ENCODE data around the gene ZRANB3.
"Not testable (repeated sequence)": the region's sequence is repeated elsewhere in the genome, so short reads cannot be mapped to it uniquely, and the experiment has no call there.

The ZRANB3 gene

DNA sequence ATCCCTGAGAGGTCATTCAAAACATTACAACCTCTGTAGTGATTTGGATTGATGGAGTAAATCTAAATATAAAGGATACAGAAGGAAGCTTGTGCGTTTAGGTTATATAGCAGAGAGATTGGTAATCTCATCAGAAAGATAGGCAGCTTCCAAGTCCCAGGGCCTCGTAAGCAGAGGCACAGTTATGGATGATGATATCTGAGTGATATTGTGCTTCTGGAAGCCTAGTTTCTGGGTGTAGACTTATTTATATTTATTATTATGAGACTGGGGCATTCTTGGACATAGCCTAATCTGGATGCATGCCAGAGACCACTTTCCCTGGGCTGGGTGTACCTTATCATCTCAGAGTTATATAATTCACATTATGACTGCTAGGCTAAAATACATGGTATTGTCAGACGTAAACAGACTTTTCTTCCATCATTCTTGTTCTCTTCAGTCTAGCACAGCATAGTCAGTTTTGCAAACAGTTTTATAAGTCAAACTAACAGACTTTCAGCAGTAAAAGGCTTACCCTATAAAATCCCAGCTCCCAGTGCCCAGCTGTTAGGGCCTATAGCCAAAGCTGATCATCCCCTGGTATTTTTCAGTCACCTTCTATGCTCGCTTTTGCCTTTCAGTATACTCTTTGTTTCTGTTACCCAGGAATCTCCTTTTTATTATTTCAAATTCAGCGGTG, 431.1 kb downstream of the ZRANB3 start:
- no peak overlapping the region for H3K4me3 ChIP-seq (ENCODE audit: low read length)
- peaks cover 5% of the 10 kb centered on the region for H3K4me1 ChIP-seq (ENCODE audit: control insufficient read depth, insufficient read depth, low read length)
- H3K9ac ChIP-seq (ENCODE audit: low read length): no peak overlapping the region
- no peaks in the 10 kb centered on the region for H3K36me3 ChIP-seq (ENCODE audit: control insufficient read depth, insufficient read depth, low read length)
- no peaks in the 10 kb centered on the region for H3K27me3 ChIP-seq (ENCODE audit: control insufficient read depth, insufficient read depth, low read length)
- H3K9me3 ChIP-seq (ENCODE audit: control insufficient read depth, low read length): no peaks in the 10 kb centered on the region

DNA sequence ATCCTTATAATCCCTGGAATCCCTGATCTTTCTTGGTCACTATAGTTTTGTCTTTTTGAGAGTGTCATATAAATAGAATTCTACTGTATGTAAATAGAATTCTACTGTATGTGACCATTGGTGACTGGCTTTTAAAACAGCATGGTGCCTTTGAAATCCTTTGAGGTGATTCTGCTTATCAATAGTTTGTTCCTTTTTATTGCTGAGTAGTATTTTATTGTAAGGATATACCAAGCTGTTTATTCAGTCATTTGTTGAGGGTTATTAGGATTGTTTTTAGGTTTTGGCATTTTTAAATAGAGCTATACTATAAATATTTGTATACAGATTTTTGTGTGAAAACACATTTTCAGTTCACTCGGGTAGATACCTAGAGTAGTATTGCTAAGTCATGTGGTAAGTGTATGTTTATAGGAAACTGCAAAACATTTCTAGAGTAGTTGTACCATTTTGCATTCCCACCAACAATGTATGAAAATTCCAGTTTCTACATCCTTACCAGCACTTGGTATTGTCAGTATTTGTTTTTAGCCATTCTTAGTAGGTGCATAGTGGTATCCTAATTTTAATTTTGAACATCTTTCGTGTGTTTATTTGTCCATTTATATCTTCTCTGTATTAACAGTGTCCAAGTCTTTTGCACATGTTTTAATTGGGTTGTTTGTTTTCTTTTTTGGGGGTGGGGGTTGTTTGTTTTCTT, 433.3 kb downstream of the ZRANB3 start:
- H3K4me1 ChIP-seq (ENCODE audit: control insufficient read depth, insufficient read depth, low read length): peaks cover 17% of the 10 kb centered on the region
- no peak overlapping the region for H3K4me3 ChIP-seq (ENCODE audit: low read length)
- H3K9me3 ChIP-seq (ENCODE audit: control insufficient read depth, low read length): no peaks in the 10 kb centered on the region
- no peak overlapping the region for H3K9ac ChIP-seq (ENCODE audit: low read length)
- H3K27me3 ChIP-seq (ENCODE audit: control insufficient read depth, insufficient read depth, low read length): no peaks in the 10 kb centered on the region
- no peaks in the 10 kb centered on the region for H3K36me3 ChIP-seq (ENCODE audit: control insufficient read depth, insufficient read depth, low read length)

DNA sequence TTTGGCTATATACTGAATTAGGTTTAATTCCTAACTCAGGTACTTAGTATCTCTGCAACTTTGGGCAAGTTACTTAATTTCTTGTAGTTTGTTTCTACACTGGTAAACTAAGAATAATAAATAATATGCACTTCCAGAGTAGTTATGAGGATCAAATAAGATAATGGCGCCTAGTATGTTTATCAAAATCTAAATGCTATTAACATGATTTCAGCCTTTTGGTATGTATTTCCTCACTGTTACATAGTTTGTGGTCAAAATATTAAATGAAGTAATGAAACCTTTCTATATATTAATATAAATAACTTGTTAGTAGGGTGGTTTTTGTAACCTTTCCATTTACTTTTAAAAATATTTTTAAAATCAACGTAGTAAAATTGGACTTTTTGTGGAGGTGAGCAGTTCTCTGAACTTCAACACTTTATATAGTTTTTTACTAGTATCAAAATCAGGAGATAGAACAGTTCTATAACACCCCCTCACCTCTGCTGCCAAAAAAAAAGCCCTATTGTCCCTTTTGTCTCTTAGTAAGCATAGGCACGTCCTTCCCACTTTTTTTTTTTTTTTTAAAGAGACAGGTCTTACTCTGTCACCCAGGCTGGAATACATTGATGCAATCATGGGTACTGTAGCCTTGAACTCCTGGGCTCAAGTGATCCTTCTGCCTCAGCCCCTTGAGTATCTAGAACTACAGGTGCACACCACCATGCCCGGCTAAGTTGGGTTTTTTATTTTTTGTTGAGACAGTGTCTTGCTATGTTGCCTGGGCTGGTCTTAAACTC, 434.2 kb downstream of the ZRANB3 start:
- H3K36me3 ChIP-seq (ENCODE audit: control insufficient read depth, insufficient read depth, low read length): no peaks in the 10 kb centered on the region
- no peak overlapping the region for H3K9ac ChIP-seq (ENCODE audit: low read length)
- no peaks in the 10 kb centered on the region for H3K27me3 ChIP-seq (ENCODE audit: control insufficient read depth, insufficient read depth, low read length)
- H3K9me3 ChIP-seq (ENCODE audit: control insufficient read depth, low read length): no peaks in the 10 kb centered on the region
- no peak overlapping the region for H3K4me3 ChIP-seq (ENCODE audit: low read length)
- H3K4me1 ChIP-seq (ENCODE audit: control insufficient read depth, insufficient read depth, low read length): peaks cover 19% of the 10 kb centered on the region

DNA sequence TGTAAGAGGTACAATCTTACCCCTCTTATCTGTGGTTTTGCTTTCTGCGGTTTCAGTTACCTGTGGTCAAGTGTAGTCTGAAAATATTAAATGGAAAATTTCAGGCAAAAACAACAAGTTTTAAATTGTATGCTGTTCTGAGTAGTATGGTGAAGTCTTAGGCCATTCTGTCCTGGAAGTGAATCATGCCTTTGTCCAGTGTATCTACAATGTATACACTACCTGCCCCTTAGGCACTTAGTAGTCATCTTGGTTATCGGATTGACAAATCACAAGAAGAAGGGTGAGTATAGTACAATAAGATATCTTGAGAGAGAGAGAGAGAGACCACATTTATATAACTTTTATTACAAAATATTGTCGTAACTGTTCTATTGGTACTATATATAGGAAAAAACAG, 435.4 kb downstream of the ZRANB3 start:
- H3K4me3 ChIP-seq (ENCODE audit: low read length): no peak overlapping the region
- no peak overlapping the region for H3K9ac ChIP-seq (ENCODE audit: low read length)
- no peaks in the 10 kb centered on the region for H3K9me3 ChIP-seq (ENCODE audit: control insufficient read depth, low read length)
- no peaks in the 10 kb centered on the region for H3K36me3 ChIP-seq (ENCODE audit: control insufficient read depth, insufficient read depth, low read length)
- no peaks in the 10 kb centered on the region for H3K27me3 ChIP-seq (ENCODE audit: control insufficient read depth, insufficient read depth, low read length)
- H3K4me1 ChIP-seq (ENCODE audit: control insufficient read depth, insufficient read depth, low read length): peaks cover 27% of the 10 kb centered on the region

DNA sequence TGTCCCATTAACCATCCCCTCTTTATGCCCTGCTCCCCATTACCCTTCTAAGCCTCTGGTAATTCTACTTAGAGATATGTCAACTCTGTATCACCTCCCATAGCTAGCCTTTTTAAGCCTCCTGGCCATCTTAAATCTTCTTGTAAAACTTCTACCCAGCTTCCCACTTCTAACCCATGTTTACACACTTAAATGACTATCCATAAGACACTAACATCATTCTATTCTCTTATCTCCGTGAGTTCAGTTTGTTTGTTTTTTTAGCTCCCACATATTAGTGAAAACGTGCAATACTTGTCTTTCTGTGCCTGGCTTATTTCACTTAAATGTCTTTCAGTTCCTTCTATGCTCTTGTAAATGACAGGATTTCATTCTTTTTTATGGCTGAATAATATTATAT, 436.5 kb downstream of the ZRANB3 start:
- H3K36me3 ChIP-seq (ENCODE audit: control insufficient read depth, insufficient read depth, low read length): no peaks in the 10 kb centered on the region
- H3K9ac ChIP-seq (ENCODE audit: low read length): no peak overlapping the region
- H3K4me1 ChIP-seq (ENCODE audit: control insufficient read depth, insufficient read depth, low read length): peaks cover 22% of the 10 kb centered on the region
- no peaks in the 10 kb centered on the region for H3K27me3 ChIP-seq (ENCODE audit: control insufficient read depth, insufficient read depth, low read length)
- no peak overlapping the region for H3K4me3 ChIP-seq (ENCODE audit: low read length)
- H3K9me3 ChIP-seq (ENCODE audit: control insufficient read depth, low read length): no peaks in the 10 kb centered on the region

DNA sequence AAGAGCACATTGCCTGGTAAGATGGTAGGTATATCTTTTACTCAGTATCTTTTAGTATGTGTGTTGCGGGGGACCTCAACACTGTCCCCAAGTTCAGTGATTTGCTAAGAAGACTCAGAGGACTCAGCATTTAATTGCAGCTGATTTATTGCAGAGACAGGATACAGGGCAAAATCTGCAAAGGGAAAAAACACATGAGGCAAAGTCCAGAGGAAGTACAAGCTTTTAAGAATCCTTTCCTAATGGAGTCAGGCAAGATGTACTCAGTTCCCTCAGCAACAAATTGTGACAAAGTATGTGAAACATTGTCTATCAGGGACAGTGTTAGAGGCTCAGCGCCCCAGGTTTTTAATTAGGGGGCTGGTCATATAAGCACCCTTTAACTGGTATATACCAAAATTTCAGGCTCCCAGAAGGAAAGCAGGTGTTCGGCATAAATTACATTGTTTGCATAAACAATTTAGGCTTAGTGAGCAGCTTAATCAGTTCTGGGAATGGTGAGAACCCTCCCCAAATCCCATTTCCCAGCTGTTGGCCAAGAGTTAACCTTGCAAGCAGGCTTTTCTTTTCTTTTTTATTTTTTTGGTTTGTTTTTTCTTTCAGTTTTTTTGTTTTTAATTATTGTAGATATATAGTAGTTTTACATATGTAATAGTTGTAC, 437.2 kb downstream of the ZRANB3 start:
- Histone ChIP-seq H3K4me1 (ENCODE audit: control insufficient read depth, insufficient read depth, low read length) (peaks cover 22% of the 10 kb centered on the region), H3K4me3 (ENCODE audit: low read length) (no peak overlapping the region), H3K9ac (ENCODE audit: low read length) (no peak overlapping the region), H3K27me3 (ENCODE audit: control insufficient read depth, insufficient read depth, low read length) (no peaks in the 10 kb centered on the region), H3K36me3 (ENCODE audit: control insufficient read depth, insufficient read depth, low read length) (no peaks in the 10 kb centered on the region), H3K9me3 (ENCODE audit: control insufficient read depth, low read length) (no peaks in the 10 kb centered on the region)

DNA sequence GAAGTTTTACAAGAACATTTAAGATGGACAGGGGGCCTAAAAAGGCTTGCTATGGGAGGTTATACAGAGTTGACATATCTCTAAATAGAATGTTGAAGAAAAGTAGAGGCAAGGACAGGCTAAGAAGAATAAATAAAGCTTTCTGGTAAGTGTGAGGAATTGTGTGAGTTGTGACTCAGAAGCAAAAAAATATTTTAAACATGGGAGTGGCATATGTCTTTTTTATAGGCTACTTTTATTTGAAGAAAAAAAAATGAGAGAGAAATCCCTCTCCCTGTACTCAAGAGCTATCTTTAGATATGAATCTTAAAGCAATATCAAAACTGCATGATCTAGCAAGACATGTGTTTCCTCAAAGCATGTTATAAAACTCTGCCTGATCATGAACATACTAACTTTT, 437.8 kb downstream of the ZRANB3 start:
- Histone ChIP-seq H3K4me3 (ENCODE audit: low read length) (no peak overlapping the region), H3K9ac (ENCODE audit: low read length) (no peak overlapping the region), H3K27me3 (ENCODE audit: control insufficient read depth, insufficient read depth, low read length) (no peaks in the 10 kb centered on the region), H3K36me3 (ENCODE audit: control insufficient read depth, insufficient read depth, low read length) (no peaks in the 10 kb centered on the region), H3K9me3 (ENCODE audit: control insufficient read depth, low read length) (no peaks in the 10 kb centered on the region), H3K4me1 (ENCODE audit: control insufficient read depth, insufficient read depth, low read length) (peaks cover 22% of the 10 kb centered on the region)

DNA sequence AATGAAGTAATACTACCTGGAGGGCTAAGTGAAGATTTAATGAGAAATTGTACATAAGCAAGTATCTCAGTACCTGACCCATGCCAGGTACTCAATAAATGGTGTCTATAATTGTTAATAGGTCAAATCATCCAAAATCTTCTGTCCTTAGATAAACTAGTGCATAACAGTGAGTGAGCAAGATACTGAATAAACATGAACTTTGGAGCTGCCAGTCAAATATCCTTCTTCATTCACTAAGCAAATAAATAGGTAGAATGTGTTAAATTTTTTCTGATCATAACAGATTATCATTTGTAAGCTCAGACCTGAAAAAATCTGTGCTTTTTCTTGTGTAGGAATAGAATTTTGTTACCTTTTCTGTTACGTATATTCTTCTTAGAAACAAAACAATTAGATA, 439.3 kb downstream of the ZRANB3 start:
- H3K9me3 ChIP-seq (ENCODE audit: control insufficient read depth, low read length): no peaks in the 10 kb centered on the region
- no peaks in the 10 kb centered on the region for H3K36me3 ChIP-seq (ENCODE audit: control insufficient read depth, insufficient read depth, low read length)
- H3K27me3 ChIP-seq (ENCODE audit: control insufficient read depth, insufficient read depth, low read length): no peaks in the 10 kb centered on the region
- no peak overlapping the region for H3K4me3 ChIP-seq (ENCODE audit: low read length)
- no peak overlapping the region for H3K9ac ChIP-seq (ENCODE audit: low read length)
- H3K4me1 ChIP-seq (ENCODE audit: control insufficient read depth, insufficient read depth, low read length): peaks cover 22% of the 10 kb centered on the region

DNA sequence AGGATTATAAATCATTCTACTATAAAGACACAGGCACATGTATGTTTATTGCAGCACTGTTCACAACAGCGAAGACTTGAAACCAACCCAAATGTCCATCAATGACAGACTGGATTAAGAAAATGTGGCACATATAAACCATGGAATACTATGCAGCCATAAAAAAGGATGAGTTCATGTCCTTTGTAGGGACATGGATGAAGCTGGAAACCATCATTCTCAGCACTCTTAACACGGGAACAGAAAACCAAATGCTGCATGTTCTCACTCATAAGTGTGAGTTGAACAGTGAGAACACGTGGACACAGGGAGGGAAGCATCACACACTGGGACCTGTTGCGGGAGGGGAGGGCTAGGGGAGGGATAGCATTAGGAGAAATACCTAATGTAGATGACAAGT, 441.4 kb downstream of the ZRANB3 start:
- H3K4me1 ChIP-seq (ENCODE audit: control insufficient read depth, insufficient read depth, low read length): peaks cover 22% of the 10 kb centered on the region
- H3K9ac ChIP-seq (ENCODE audit: low read length); H3K27me3 ChIP-seq (ENCODE audit: control insufficient read depth, insufficient read depth, low read length); H3K9me3 ChIP-seq (ENCODE audit: control insufficient read depth, low read length); H3K4me3 ChIP-seq (ENCODE audit: low read length); H3K36me3 ChIP-seq (ENCODE audit: control insufficient read depth, insufficient read depth, low read length): not testable (repeated sequence)

Measured in mucosa of stomach (tissue), 1 donor.